Measurements from ENCODE around the gene NDUFB7. TPM values are rescaled to one million over a fixed set of nuclear protein-coding genes. Genes with fewer than 3 reads are reported as not detected.
A peak's percentile ranks its signal among the peaks of the same experiment; 100 is the strongest.

The NDUFB7 gene
- total and polyA plus RNA-seq, 2 experiments from 2014 or later = 244 to 316 TPM

- no peak for TF ChIP-seq EZH2 (IDR thresholded peaks at IDR 0.05; ENCODE audit: insufficient read depth, poor library complexity, severe bottlenecking)
- TF ChIP-seq EZH2phosphoT487 (IDR thresholded peaks at IDR 0.05; ENCODE audit: insufficient read depth, low read depth) = no peak
- H3K27ac ChIP-seq = no peak overlapping the region; the same call in 1 of the 2 replicates
- peak overlapping the region; percentile 70 for H2AFZ ChIP-seq
- H3K4me2 ChIP-seq (ENCODE audit: unreplicated experiment) = peak overlapping the region; percentile 74
- H3K9me2 ChIP-seq (ENCODE audit: insufficient read depth) = no peaks in the 10 kb centered on the region
- H3K27me3 ChIP-seq (replicated peaks; ENCODE audit: insufficient read depth) = no peaks in the 10 kb centered on the region
- H3K79me2 ChIP-seq (ENCODE audit: insufficient read depth) = no peaks in the 10 kb centered on the region
- no peaks in the 10 kb centered on the region for H3K36me3 ChIP-seq (ENCODE audit: low read depth)
- no peaks in the 10 kb centered on the region for H3K9me3 ChIP-seq (ENCODE audit: low read depth)
- peak overlapping the region; percentile 39; the same call in 1 of the 2 replicates for H3K4me3 ChIP-seq
- no peaks in the 10 kb centered on the region; the same call in 1 of the 2 replicates for H3K4me1 ChIP-seq (ENCODE audit: insufficient read depth)
- in situ Hi-C loops (cut with MboI) = no loop called here
- H3F3A ChIP-seq (ENCODE audit: insufficient read depth) = no peaks in the 10 kb centered on the region
- peak; percentile 93 for DNase-seq
- WGBS, 2 experiments (ENCODE audit: low coverage in 1 of 2, low lambda C conversion rate in 2 of 2, missing lambda C conversion rate in 2 of 2) = 9 to 10% methylated on average over 18 of the region's 18 CpGs
- 0 out of 2 replicates have a peak overlapping the region, but pooled peaks have one; percentile 22 for H3K9ac ChIP-seq
- H4K20me1 ChIP-seq (ENCODE audit: insufficient read depth) = no peaks in the 10 kb centered on the region
Measured at GRCh38 chr19:14556662-14557188, 15.1 kb downstream of the NDUFB7 start.

GRCh38 chr19:14555918-14556661 is 15.8 kb downstream of the NDUFB7 start:
- Histone ChIP-seq H3K27ac (no peak overlapping the region), H3K4me1 (ENCODE audit: insufficient read depth) (peaks cover 6% of the 10 kb centered on the region; the same call in 1 of the 2 replicates), H3K9me2 (ENCODE audit: insufficient read depth) (no peaks in the 10 kb centered on the region), H3K36me3 (ENCODE audit: low read depth) (no peaks in the 10 kb centered on the region), H3K27me3 (replicated peaks; ENCODE audit: insufficient read depth) (no peaks in the 10 kb centered on the region), H3K4me3 (peak overlapping the region; percentile 39; the same call in 1 of the 2 replicates), H3K4me2 (ENCODE audit: unreplicated experiment) (peak overlapping the region; percentile 74), H3F3A (ENCODE audit: insufficient read depth) (no peaks in the 10 kb centered on the region), H3K79me2 (ENCODE audit: insufficient read depth) (no peaks in the 10 kb centered on the region), H3K9me3 (ENCODE audit: low read depth) (no peaks in the 10 kb centered on the region), H4K20me1 (ENCODE audit: insufficient read depth) (no peaks in the 10 kb centered on the region), H3K9ac (no peak overlapping the region), H2AFZ (peak overlapping the region; percentile 70)
- peak; percentile 20 for DNase-seq
- WGBS, 2 experiments (ENCODE audit: low coverage in 1 of 2, low lambda C conversion rate in 2 of 2, missing lambda C conversion rate in 2 of 2) = 73 to 81% methylated on average over 12 of the region's 12 CpGs
- TF ChIP-seq EZH2phosphoT487 (IDR thresholded peaks at IDR 0.05; ENCODE audit: insufficient read depth, low read depth) (no peak), EZH2 (IDR thresholded peaks at IDR 0.05; ENCODE audit: insufficient read depth, poor library complexity, severe bottlenecking) (no peak)
- in situ Hi-C loops (cut with MboI) = no loop called here

DNA sequence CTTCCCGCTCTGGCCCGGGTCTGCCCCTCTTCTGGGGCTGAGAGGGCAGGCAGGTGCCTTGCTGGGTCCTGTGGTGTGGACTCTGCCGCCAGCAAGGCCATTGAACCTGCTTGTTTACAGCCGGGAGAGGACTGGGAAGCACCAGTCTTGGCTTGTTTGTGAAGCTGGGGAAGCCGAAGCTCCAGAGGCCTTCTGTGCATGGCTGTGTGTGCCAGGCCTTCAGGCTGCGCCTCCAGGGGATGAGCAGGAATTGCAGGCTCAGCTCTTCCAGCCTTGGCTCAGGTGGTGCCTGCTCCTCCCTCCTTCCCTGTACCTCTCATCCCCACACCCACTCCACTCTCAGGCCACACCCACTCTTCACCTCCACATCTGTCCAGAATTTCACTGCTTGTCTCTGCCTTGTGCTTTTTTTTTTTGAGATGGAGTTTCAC is 17.5 kb downstream of the NDUFB7 start:
- no peaks in the 10 kb centered on the region for H3K79me2 ChIP-seq (ENCODE audit: insufficient read depth)
- H3K9me3 ChIP-seq (ENCODE audit: low read depth) = no peaks in the 10 kb centered on the region

DNA sequence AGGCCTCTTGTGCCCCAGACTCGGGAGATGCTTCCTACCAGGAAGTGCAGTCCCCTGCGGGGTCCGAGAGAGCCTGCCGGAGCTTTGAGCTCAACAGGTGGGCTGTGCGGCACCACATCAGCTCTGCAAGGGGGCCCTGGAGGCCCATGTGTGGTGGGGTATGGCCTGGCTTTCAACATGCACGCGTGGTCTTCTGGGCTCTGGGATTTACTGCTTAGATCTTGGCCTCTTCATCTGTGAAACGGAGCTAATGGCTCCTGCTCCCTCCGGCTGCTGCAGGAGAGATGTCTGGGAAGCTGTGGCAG is 18.0 kb downstream of the NDUFB7 start:
- TF ChIP-seq EZH2 (IDR thresholded peaks at IDR 0.05; ENCODE audit: insufficient read depth, poor library complexity, severe bottlenecking) (no peak), EZH2phosphoT487 (IDR thresholded peaks at IDR 0.05; ENCODE audit: insufficient read depth, low read depth) (no peak)
- Histone ChIP-seq H3K9ac (no peak overlapping the region), H3K79me2 (ENCODE audit: insufficient read depth) (no peaks in the 10 kb centered on the region), H3K9me2 (ENCODE audit: insufficient read depth) (no peaks in the 10 kb centered on the region), H3K4me1 (ENCODE audit: insufficient read depth) (peaks cover 6% of the 10 kb centered on the region; the same call in 1 of the 2 replicates), H3K9me3 (ENCODE audit: low read depth) (no peaks in the 10 kb centered on the region), H2AFZ (no peak overlapping the region), H3K4me3 (no peak overlapping the region), H4K20me1 (ENCODE audit: insufficient read depth) (no peaks in the 10 kb centered on the region), H3K4me2 (ENCODE audit: unreplicated experiment) (no peak overlapping the region), H3K36me3 (ENCODE audit: low read depth) (no peaks in the 10 kb centered on the region), H3K27me3 (replicated peaks; ENCODE audit: insufficient read depth) (no peaks in the 10 kb centered on the region), H3K27ac (no peak overlapping the region), H3F3A (ENCODE audit: insufficient read depth) (no peaks in the 10 kb centered on the region)
- DNase-seq = no peak
- 58 to 66% methylated on average over 9 of the region's 9 CpGs for whole genome bisulfite sequencing, 2 experiments (ENCODE audit: low coverage in 1 of 2, low lambda C conversion rate in 2 of 2, missing lambda C conversion rate in 2 of 2)
- in situ Hi-C loops (cut with MboI) = no loop called here

More for the DNA sequence above, 17.5 kb downstream of the NDUFB7 start:
- H3K9me2 ChIP-seq (ENCODE audit: insufficient read depth) = no peaks in the 10 kb centered on the region
- TF ChIP-seq EZH2phosphoT487 (IDR thresholded peaks at IDR 0.05; ENCODE audit: insufficient read depth, low read depth) (no peak), EZH2 (IDR thresholded peaks at IDR 0.05; ENCODE audit: insufficient read depth, poor library complexity, severe bottlenecking) (no peak)
- no peak overlapping the region for H2AFZ ChIP-seq
- no peak overlapping the region for H3K4me2 ChIP-seq (ENCODE audit: unreplicated experiment)
- WGBS, 2 experiments (ENCODE audit: low coverage in 1 of 2, low lambda C conversion rate in 2 of 2, missing lambda C conversion rate in 2 of 2) = 60 to 81% methylated on average over 5 to 6 of the region's 6 CpGs
- H3K36me3 ChIP-seq (ENCODE audit: low read depth) = no peaks in the 10 kb centered on the region
- in situ Hi-C loops (cut with MboI) = no loop called here
- H3K9ac ChIP-seq = no peak overlapping the region
- H3K4me3 ChIP-seq = no peak overlapping the region
- no peaks in the 10 kb centered on the region for H4K20me1 ChIP-seq (ENCODE audit: insufficient read depth)
- DNase-seq = no peak
- H3K27me3 ChIP-seq (replicated peaks; ENCODE audit: insufficient read depth) = no peaks in the 10 kb centered on the region
- no peaks in the 10 kb centered on the region for H3F3A ChIP-seq (ENCODE audit: insufficient read depth)
- no peak overlapping the region for H3K27ac ChIP-seq
- peaks cover 6% of the 10 kb centered on the region; the same call in 1 of the 2 replicates for H3K4me1 ChIP-seq (ENCODE audit: insufficient read depth)

All from GM23248 (cell line).